Panc1 (cell line): ENCODE results near the gene CDK2AP2. TPM values are rescaled to one million over a fixed set of nuclear protein-coding genes. Genes with fewer than 3 reads are reported as not detected.
"Not testable (repeated sequence)": the region's sequence is repeated elsewhere in the genome, so short reads cannot be mapped to it uniquely, and the experiment has no call there.

Experiments used
- ATAC-seq: fragments of 200-7000 bp; cut with Tn5 transposase; 2 replicates; pipeline ENCODE4 v1.9.1; 2020; ENCODE audit warnings: mild to moderate bottlenecking, moderate library complexity
- BruUV-seq: library from RNA; stranded (reverse); fragments of 400-500 nt; replicated peaks from 2 replicates; lab custom pipeline; 2021; lab: Mats Ljungman, UMichigan
- CTCF ChIA-PET: fragments of 300-600 bp; sonication (Branson Sonifier 250); formaldehyde crosslinking; loops from one replicate; lab custom pipeline; 2022; ENCODE audit warnings: antibody characterized with exemption; lab: Charles Lee
- POLR2A ChIA-PET: fragments of 300-600 bp; sonication (Branson Sonifier 250); formaldehyde crosslinking; loops from one replicate; lab custom pipeline; 2022; ENCODE audit warnings: antibody characterized with exemption; lab: Charles Lee
- DNase-seq: peaks from one replicate; pipeline ENCODE4 v3.0.0-alpha.2; 2010; ENCODE audit warnings: low read depth, low spot score
- H3K27ac ChIP-seq: 2 replicates; pipeline ENCODE4 v1.5.1; 2011; ENCODE audit warnings: mild to moderate bottlenecking, low read length, inconsistent platforms
- H3K27me3 ChIP-seq: fragments of 200-500 bp; sonication (Bioruptor generic); 2 replicates; pipeline ENCODE4 v1.6.0; 2014; ENCODE audit warnings: low read length, inconsistent platforms; ENCODE audit not compliant: control insufficient read depth, insufficient read depth
- H3K36me3 ChIP-seq: fragments of 200-500 bp; sonication (Bioruptor generic); 2 replicates; pipeline ENCODE4 v1.5.1; 2014; ENCODE audit warnings: inconsistent platforms, mild to moderate bottlenecking, low read length, moderate library complexity; ENCODE audit not compliant: control insufficient read depth, insufficient read depth
- H3K4me1 ChIP-seq: 2 replicates; pipeline ENCODE4 v1.5.1; 2011; ENCODE audit warnings: inconsistent platforms, mild to moderate bottlenecking, low read length, moderate library complexity; ENCODE audit not compliant: control insufficient read depth, insufficient read depth
- H3K4me3 ChIP-seq, 2 experiments: 2 replicates each; pipeline ENCODE4 v1.5.1; 2011 to 2012; ENCODE audit warnings: low read depth in 2 of 2, low read length in 2 of 2, mild to moderate bottlenecking in 2 of 2, inconsistent platforms in 1 of 2, moderate library complexity in 1 of 2
- H3K9me3 ChIP-seq: fragments of 200-500 bp; sonication (Bioruptor generic); 2 replicates; pipeline ENCODE4 v1.5.1; 2014; ENCODE audit warnings: low read depth, mild to moderate bottlenecking, inconsistent platforms, low read length, moderate library complexity; ENCODE audit not compliant: control insufficient read depth, insufficient read depth
- POLR2AphosphoS5 ChIP-seq: IDR thresholded peaks from 2 replicates; pipeline ENCODE4 v1.6.1; 2012; ENCODE audit warnings: mild to moderate bottlenecking, low read depth, low read length, moderate library complexity
- SIN3A ChIP-seq: IDR thresholded peaks from 2 replicates; pipeline ENCODE4 v1.6.1; 2012; ENCODE audit warnings: low read depth, mild to moderate bottlenecking, low read length, moderate library complexity, borderline replicate concordance; ENCODE audit not compliant: insufficient read depth
- TCF7L2 ChIP-seq: IDR thresholded peaks from 2 replicates; pipeline ENCODE4 v1.6.1; 2011; ENCODE audit warnings: mild to moderate bottlenecking, low read depth, low read length, inconsistent platforms
- in situ Hi-C: cut with HindIII; loops from 2 replicates; pipeline ENCODE4 v1.10.0; 2016; ENCODE audit warnings: low sequenced_read_pairs, low pct_unique_long_range_greater_than_20kb
- intact Hi-C: fragments of 100-400 bp; cut with micrococcal nuclease; formaldehyde crosslinking; loops from one replicate; pipeline ENCODE4 v1.10.0; 2022; ENCODE audit not compliant: unreplicated experiment
- total RNA-seq: library from RNA; stranded (reverse); gene quantifications from one replicate; pipeline ENCODE4 v1.2.1, GENCODE V29; 2021; ENCODE audit not compliant: unreplicated experiment
- TF ChIP-seq, protein P1 (sequence below), 2 experiments: IDR thresholded peaks; 2 replicates each; pipeline ENCODE4 v1.6.1; 2011 to 2012; ENCODE audit warnings: low read depth in 2 of 2, control low read depth in 1 of 2, low read length in 1 of 2, mild to moderate bottlenecking in 1 of 2, moderate library complexity in 1 of 2; ENCODE audit not compliant: insufficient read depth in 1 of 2
- TF ChIP-seq, protein P2 (sequence below): fragments of 450-650 bp; IDR thresholded peaks from 2 replicates; pipeline ENCODE4 v1.5.1; 2017; ENCODE audit warnings: mild to moderate bottlenecking

Gene CDK2AP2
- total RNA-seq, 1 experiment from 2014 or later, result 76.1 TPM

DNA sequence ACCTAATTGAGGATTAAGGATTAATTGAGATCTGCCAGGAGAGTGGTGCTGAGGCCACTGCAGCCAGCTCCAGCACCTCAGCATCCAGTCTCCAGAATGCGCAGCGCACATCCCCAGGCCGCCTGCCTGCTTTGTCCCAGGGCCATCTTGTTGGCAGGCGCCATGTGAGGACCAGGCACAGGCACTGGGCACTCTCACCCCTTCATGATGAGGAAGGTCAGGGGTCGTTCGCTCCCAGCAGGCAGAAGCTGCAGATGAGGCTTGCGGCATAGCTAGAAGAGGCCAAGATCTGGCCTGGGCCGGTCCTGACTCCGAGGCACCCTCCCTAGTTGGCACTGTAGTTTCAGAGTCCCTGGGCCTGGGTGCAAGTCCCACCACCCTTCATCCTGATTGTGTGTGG lies 8.8 kb upstream of the CDK2AP2 start:
- Histone ChIP-seq H3K27ac (no peak overlapping the region), H3K36me3 (no peaks in the 10 kb centered on the region), H3K27me3 (no peaks in the 10 kb centered on the region), H3K9me3 (no peaks in the 10 kb centered on the region), H3K4me3 (no peak overlapping the region), H3K4me1 (no peaks in the 10 kb centered on the region)
- in situ Hi-C loops, result no loop called here
- no peak for ATAC-seq
- no TSS peak for BruUV-seq
- intact Hi-C loops, result no loop called here
- TF ChIP-seq TCF7L2 (no peak), POLR2AphosphoS5 (no peak), SIN3A (no peak)
- TF ChIP-seq, protein P1, sequence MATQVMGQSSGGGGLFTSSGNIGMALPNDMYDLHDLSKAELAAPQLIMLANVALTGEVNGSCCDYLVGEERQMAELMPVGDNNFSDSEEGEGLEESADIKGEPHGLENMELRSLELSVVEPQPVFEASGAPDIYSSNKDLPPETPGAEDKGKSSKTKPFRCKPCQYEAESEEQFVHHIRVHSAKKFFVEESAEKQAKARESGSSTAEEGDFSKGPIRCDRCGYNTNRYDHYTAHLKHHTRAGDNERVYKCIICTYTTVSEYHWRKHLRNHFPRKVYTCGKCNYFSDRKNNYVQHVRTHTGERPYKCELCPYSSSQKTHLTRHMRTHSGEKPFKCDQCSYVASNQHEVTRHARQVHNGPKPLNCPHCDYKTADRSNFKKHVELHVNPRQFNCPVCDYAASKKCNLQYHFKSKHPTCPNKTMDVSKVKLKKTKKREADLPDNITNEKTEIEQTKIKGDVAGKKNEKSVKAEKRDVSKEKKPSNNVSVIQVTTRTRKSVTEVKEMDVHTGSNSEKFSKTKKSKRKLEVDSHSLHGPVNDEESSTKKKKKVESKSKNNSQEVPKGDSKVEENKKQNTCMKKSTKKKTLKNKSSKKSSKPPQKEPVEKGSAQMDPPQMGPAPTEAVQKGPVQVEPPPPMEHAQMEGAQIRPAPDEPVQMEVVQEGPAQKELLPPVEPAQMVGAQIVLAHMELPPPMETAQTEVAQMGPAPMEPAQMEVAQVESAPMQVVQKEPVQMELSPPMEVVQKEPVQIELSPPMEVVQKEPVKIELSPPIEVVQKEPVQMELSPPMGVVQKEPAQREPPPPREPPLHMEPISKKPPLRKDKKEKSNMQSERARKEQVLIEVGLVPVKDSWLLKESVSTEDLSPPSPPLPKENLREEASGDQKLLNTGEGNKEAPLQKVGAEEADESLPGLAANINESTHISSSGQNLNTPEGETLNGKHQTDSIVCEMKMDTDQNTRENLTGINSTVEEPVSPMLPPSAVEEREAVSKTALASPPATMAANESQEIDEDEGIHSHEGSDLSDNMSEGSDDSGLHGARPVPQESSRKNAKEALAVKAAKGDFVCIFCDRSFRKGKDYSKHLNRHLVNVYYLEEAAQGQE (IDR thresholded peaks at IDR 0.05; ENCODE audit: insufficient read depth in 1 of 2, low read depth in 2 of 2, low read length in 1 of 2), result no peak
- TF ChIP-seq, protein P2, sequence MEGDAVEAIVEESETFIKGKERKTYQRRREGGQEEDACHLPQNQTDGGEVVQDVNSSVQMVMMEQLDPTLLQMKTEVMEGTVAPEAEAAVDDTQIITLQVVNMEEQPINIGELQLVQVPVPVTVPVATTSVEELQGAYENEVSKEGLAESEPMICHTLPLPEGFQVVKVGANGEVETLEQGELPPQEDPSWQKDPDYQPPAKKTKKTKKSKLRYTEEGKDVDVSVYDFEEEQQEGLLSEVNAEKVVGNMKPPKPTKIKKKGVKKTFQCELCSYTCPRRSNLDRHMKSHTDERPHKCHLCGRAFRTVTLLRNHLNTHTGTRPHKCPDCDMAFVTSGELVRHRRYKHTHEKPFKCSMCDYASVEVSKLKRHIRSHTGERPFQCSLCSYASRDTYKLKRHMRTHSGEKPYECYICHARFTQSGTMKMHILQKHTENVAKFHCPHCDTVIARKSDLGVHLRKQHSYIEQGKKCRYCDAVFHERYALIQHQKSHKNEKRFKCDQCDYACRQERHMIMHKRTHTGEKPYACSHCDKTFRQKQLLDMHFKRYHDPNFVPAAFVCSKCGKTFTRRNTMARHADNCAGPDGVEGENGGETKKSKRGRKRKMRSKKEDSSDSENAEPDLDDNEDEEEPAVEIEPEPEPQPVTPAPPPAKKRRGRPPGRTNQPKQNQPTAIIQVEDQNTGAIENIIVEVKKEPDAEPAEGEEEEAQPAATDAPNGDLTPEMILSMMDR, result no peak
- ChIA-PET POLR2A (no interaction called here), CTCF (no interaction called here)
- no peak for DNase-seq

DNA sequence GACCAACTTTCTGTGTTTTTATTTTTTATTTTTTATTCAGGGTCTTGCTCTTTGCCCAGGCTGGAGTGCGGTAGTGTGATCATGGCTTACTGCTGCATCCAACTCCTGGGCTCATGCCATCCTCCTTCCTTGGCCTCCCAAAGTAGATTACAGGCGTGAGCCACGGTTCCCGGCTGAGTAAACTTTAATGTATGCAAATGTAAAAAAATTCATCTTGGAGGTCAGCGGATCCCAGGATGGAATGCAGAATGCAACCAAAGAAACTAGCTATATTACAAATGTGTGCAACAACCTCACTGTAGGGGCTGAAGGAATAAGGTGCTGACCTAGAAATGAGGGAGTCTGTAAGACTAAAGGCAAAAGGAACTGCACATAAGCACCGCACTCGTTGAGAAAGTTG lies 6.2 kb upstream of the CDK2AP2 start:
- peaks cover 2% of the 10 kb centered on the region; the same call in 1 of the 2 replicates for H3K4me1 ChIP-seq
- ChIA-PET CTCF (interaction anchor here (0.7 kb wide), 1 partner anchor 21 kb away, joined by 7 read pairs; no protein-coding TSS in a partner anchor), POLR2A (no interaction called here)
- H3K27me3 ChIP-seq, result no peaks in the 10 kb centered on the region
- no peak for ATAC-seq
- no TSS peak for BruUV-seq
- TF ChIP-seq TCF7L2 (no peak), POLR2AphosphoS5 (no peak), SIN3A (no peak)
- TF ChIP-seq, protein P2, result no peak
- TF ChIP-seq, protein P1 (IDR thresholded peaks at IDR 0.05; ENCODE audit: insufficient read depth in 1 of 2, low read depth in 2 of 2, low read length in 1 of 2), result no peak
- H3K27ac ChIP-seq, result no peak overlapping the region
- no peak overlapping the region for H3K4me3 ChIP-seq
- intact Hi-C loops (no loop called here), in situ Hi-C loops (no loop called here)
- H3K36me3 ChIP-seq, result no peaks in the 10 kb centered on the region
- no peaks in the 10 kb centered on the region for H3K9me3 ChIP-seq
- DNase-seq, result no peak

DNA sequence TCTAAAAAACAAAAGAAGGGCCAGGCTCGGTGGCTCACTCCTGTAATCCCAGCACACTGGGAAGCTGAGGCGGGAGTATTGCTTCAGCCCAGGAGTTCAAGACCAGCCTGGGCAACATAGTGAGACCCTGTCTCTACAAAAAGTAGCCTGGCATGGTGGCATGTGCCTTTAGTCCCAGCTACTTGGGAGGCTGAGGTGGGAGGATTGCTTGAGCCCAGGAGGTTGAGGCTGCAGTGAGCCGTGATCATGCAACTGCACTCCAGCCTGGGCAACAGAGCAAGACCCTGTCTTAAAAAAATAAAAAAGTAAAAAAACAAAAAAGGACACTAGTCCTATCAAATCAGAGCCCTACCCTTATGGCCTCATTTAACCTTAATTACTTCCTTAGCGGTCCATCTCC lies 3.6 kb upstream of the CDK2AP2 start:
- BruUV-seq, H3K4me3 ChIP-seq, H3K9me3 ChIP-seq, H3K27me3 ChIP-seq, H3K27ac ChIP-seq, H3K4me1 ChIP-seq, POLR2A ChIA-PET, ATAC-seq, intact Hi-C loops, CTCF ChIA-PET, H3K36me3 ChIP-seq, DNase-seq, in situ Hi-C loops: not testable (repeated sequence)
